ENCODE results near the gene SLC2A9. TPM values are rescaled to one million over a fixed set of nuclear protein-coding genes. Genes with fewer than 3 reads are reported as not detected.

The SLC2A9 gene
- total and polyA plus RNA-seq, 2 donors (not counting 3 experiments of a cell fraction or from before 2014, with no cell fraction given), result 1.6 to 1.8 TPM

DNA sequence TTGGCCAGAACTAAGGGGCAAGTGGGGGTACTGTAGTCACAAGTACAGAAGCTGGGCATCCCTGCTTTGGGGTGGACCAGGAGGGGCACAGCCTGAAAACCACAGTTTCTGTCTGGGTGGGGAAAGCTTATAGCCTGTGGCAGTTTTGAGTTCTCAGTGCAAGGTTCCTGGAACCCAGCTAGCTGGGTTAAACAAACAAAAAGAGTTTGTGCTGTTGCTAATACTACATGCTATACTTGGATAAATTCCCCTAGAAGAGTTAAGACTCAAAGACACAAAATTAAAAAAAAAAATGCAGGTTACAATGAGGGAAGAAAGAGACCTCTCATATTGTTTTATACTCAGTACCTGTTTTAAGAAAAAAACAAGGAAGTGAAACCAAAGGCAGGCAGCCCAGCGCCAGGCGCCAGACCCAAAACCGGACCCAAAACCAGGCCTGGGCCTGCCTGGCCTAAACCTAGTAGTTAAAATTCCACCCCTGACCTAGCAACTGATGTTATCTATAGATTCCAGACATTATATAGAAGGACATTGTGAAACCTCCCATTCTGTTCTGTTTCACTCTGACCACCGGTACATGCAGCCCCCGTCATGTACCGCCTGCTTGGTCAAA lies 50.8 kb downstream of the SLC2A9 start:
- TF ChIP-seq FOS (IDR thresholded peaks at IDR 0.05; ENCODE audit: borderline replicate concordance, insufficient read depth, low read length) (no peak), JUN (IDR thresholded peaks at IDR 0.05; ENCODE audit: borderline replicate concordance, insufficient read depth, insufficient read length, low read depth) (no peak), POLR2A (IDR thresholded peaks at IDR 0.05; ENCODE audit: low read depth, low read length) (no peak), MAX (IDR thresholded peaks at IDR 0.05; ENCODE audit: insufficient read depth, insufficient read length) (no peak), EZH2 (IDR thresholded peaks at IDR 0.05; ENCODE audit: borderline replicate concordance, low read depth, low read length, severe bottlenecking) (no peak), CTCF (IDR thresholded peaks at IDR 0.05; ENCODE audit: extremely low read depth in 1 of 2, insufficient read depth in 1 of 2, low read depth in 1 of 2, low read length in 2 of 2) (no peak), MYC (IDR thresholded peaks at IDR 0.05; ENCODE audit: low read depth, low read length) (no peak), GATA2 (IDR thresholded peaks at IDR 0.05; ENCODE audit: insufficient read depth, insufficient read length, low read depth, low read length) (no peak), POLR2AphosphoS5 (IDR thresholded peaks at IDR 0.05; ENCODE audit: insufficient read depth, low read depth, low read length) (no peak)
- DNase-seq (ENCODE audit: low read depth, low spot score) (no peak), FAIRE-seq (no peak)
- intact Hi-C loops (cut with micrococcal nuclease) (no loop called here), dilution Hi-C loops (cut with MboI; ENCODE audit: extremely low pct_ligation_motif_present, low sequenced_read_pairs) (no loop called here)
- Histone ChIP-seq H2AFZ (ENCODE audit: low read depth, low read length) (no peak overlapping the region), H3K9me3 (replicated peaks; ENCODE audit: control insufficient read depth, insufficient read depth, low read length) (no peaks in the 10 kb centered on the region), H3K4me2 (ENCODE audit: insufficient read depth, low read length) (no peak overlapping the region), H3K4me3 (replicated peaks in 1 of 3; ENCODE audit: insufficient read depth in 1 of 3, low read depth in 1 of 3, low read length in 3 of 3) (no peak overlapping the region), H3K4me1 (ENCODE audit: control insufficient read depth, extremely low read depth, insufficient read depth, low read length) (no peaks in the 10 kb centered on the region), H3K9ac (replicated peaks; ENCODE audit: extremely low read depth, insufficient read depth, low read length) (no peak overlapping the region), H3K9me1 (replicated peaks; ENCODE audit: control insufficient read depth, extremely low read depth, insufficient read depth, low read length) (no peaks in the 10 kb centered on the region), H3K27ac (ENCODE audit: insufficient read depth, low read depth, low read length) (no peak overlapping the region), H3K27me3 (ENCODE audit: control insufficient read depth in 2 of 2, insufficient read depth in 2 of 2, low read length in 2 of 2) (no peaks in the 10 kb centered on the region), H3K79me2 (ENCODE audit: control insufficient read depth, insufficient read depth, low read length) (no peaks in the 10 kb centered on the region), H3K36me3 (ENCODE audit: control insufficient read depth in 2 of 2, extremely low read depth in 1 of 2, insufficient read depth in 2 of 2, low read length in 2 of 2) (no peaks in the 10 kb centered on the region), H4K20me1 (replicated peaks; ENCODE audit: control insufficient read depth, extremely low read depth, insufficient read depth, low read length) (no peaks in the 10 kb centered on the region)
- POLR2A ChIA-PET, result no interaction called here
- CTCF ChIA-PET, result interaction anchor here (2.2 kb wide), 1 partner anchor 45 kb away, joined by 4 read pairs; no protein-coding TSS in a partner anchor
- no TSS peak for BruUV-seq (replicated peaks)
